HG03175 (cell line): ENCODE results near the gene VPS8.

Source experiments
- ATAC-seq: cut with Tn5 transposase; IDR thresholded peaks from one replicate; pipeline ENCODE4 v1.9.1; 2021; ENCODE audit warnings: mild to moderate bottlenecking, moderate library complexity; ENCODE audit not compliant: unreplicated experiment

VPS8 gene

GRCh38 chr3:184811999-184812661 lies at the start of gene VPS8:
Gene VPS8, plus strand, starts transcription at chr3:184812166. Its CDS starts 12,467 bp downstream, at chr3:184824633.
- ATAC-seq = peak; percentile 90

GRCh38 chr3:184764191-184764590 lies 47.8 kb upstream of the VPS8 start:
- no peak for ATAC-seq

- no peak for ATAC-seq
These were observed 46.8 kb upstream of the VPS8 start for GRCh38 chr3:184765047-184765729.

- peak; percentile 77 for ATAC-seq
These were observed 46.3 kb upstream of the VPS8 start for GRCh38 chr3:184765730-184766074.

- ATAC-seq = no peak
These were observed 45.3 kb upstream of the VPS8 start for GRCh38 chr3:184766555-184767261.

GRCh38 chr3:184767377-184767776 lies 44.6 kb upstream of the VPS8 start:
- no peak for ATAC-seq

- ATAC-seq = no peak
These were observed 42.4 kb upstream of the VPS8 start for GRCh38 chr3:184769382-184770170.

GRCh38 chr3:184770541-184770940 lies 41.4 kb upstream of the VPS8 start:
- no peak for ATAC-seq

GRCh38 chr3:184771301-184772127 lies 40.5 kb upstream of the VPS8 start:
- no peak for ATAC-seq

GRCh38 chr3:184772667-184773272 lies 39.2 kb upstream of the VPS8 start:
- no peak for ATAC-seq

GRCh38 chr3:184773283-184774186 lies 38.4 kb upstream of the VPS8 start:
- no peak for ATAC-seq

- no peak for ATAC-seq
These were observed 35.0 kb upstream of the VPS8 start for GRCh38 chr3:184776916-184777315.

- peak; percentile 78 for ATAC-seq
These were observed 34.2 kb upstream of the VPS8 start for GRCh38 chr3:184777566-184778356.

- ATAC-seq = no peak
These were observed 33.3 kb upstream of the VPS8 start for GRCh38 chr3:184778426-184779332.

GRCh38 chr3:184780981-184781515 lies 30.9 kb upstream of the VPS8 start:
- no peak for ATAC-seq

GRCh38 chr3:184781801-184782200 lies 30.2 kb upstream of the VPS8 start:
- no peak for ATAC-seq

- no peak for ATAC-seq
These were observed 28.6 kb upstream of the VPS8 start for GRCh38 chr3:184783319-184783718.
